NCI-H774 (cell line): ENCODE results near the gene ANKRD9.
A peak's percentile ranks its signal among the peaks of the same experiment; 100 is the strongest.
"Not testable (repeated sequence)": the region's sequence is repeated elsewhere in the genome, so short reads cannot be mapped to it uniquely, and the experiment has no call there.

Experiments used
- DNase-seq: peaks from one replicate; lab custom pipeline; 2025; lab: John Stamatoyannopoulos, UW

Gene ANKRD9

GRCh38 chr14:102538602-102539543, 29.3 kb upstream of the ANKRD9 start:
- no peak for DNase-seq

- DNase-seq, result no peak
Observed at GRCh38 chr14:102537981-102538601, 28.5 kb upstream of the ANKRD9 start.

GRCh38 chr14:102532204-102532658, 22.7 kb upstream of the ANKRD9 start:
- no peak for DNase-seq

- no peak for DNase-seq
Observed at GRCh38 chr14:102530828-102531478, 21.4 kb upstream of the ANKRD9 start.

GRCh38 chr14:102528431-102529170, 19.0 kb upstream of the ANKRD9 start:
- no peak for DNase-seq

- no peak for DNase-seq
Observed at GRCh38 chr14:102525929-102526497, 16.4 kb upstream of the ANKRD9 start.

- DNase-seq, result peak; percentile 18
Observed at GRCh38 chr14:102525219-102525928, 15.8 kb upstream of the ANKRD9 start.

GRCh38 chr14:102524451-102525218, 15.1 kb upstream of the ANKRD9 start:
- peak; percentile 99 for DNase-seq

GRCh38 chr14:102523569-102524450, 14.2 kb upstream of the ANKRD9 start:
- DNase-seq, result peak; percentile 32

GRCh38 chr14:102523200-102523568, 13.6 kb upstream of the ANKRD9 start:
- no peak for DNase-seq

- DNase-seq, result not testable (repeated sequence)
Observed at GRCh38 chr14:102519709-102520108, 10.1 kb upstream of the ANKRD9 start.

- DNase-seq, result no peak
Observed at GRCh38 chr14:102518063-102518648, 8.6 kb upstream of the ANKRD9 start.

- no peak for DNase-seq
Observed at GRCh38 chr14:102517392-102518062, 8.0 kb upstream of the ANKRD9 start.

GRCh38 chr14:102516531-102517391, 7.2 kb upstream of the ANKRD9 start:
- DNase-seq, result peak; percentile 24

GRCh38 chr14:102514987-102515733, 5.6 kb upstream of the ANKRD9 start:
- no peak for DNase-seq
